Measurements from ENCODE around the gene RPTN. TPM values are rescaled to one million over a fixed set of nuclear protein-coding genes. Genes with fewer than 3 reads are reported as not detected.
"Not testable (repeated sequence)": the region's sequence is repeated elsewhere in the genome, so short reads cannot be mapped to it uniquely, and the experiment has no call there.

Gene RPTN
- total RNA-seq, 2 experiments from 2014 or later, result not detected

GRCh38 chr1:152148051-152148450, 11.0 kb downstream of the RPTN start:
- ATAC-seq (no peak), DNase-seq (no peak)
- no peak for TF ChIP-seq CTCF (IDR thresholded peaks at IDR 0.05)
- POLR2A ChIA-PET, result no interaction called here
- CTCF ChIA-PET, result interaction anchor here (1.2 kb wide), 1 partner anchor 15 kb away, joined by 3 read pairs; no protein-coding TSS in a partner anchor
- Mint-ChIP-seq H3K27ac (no peak overlapping the region), H3K9me3 (peaks cover 15% of the 10 kb centered on the region), H3K27me3 (peaks cover 11% of the 10 kb centered on the region), H3K4me1 (ENCODE audit: low read depth) (peaks cover 8% of the 10 kb centered on the region), H3K4me3 (no peak overlapping the region), H3K36me3 (ENCODE audit: low read depth) (peaks cover 4% of the 10 kb centered on the region)
- intact Hi-C loops (cut with micrococcal nuclease), result no loop called here

GRCh38 chr1:152145769-152146168, 13.3 kb downstream of the RPTN start:
- no peak for DNase-seq
- peaks cover 18% of the 10 kb centered on the region for H3K27me3 Mint-ChIP-seq
- ChIA-PET POLR2A (no interaction called here), CTCF (interaction anchor here (0.9 kb wide), 1 partner anchor 43 kb away, joined by 3 read pairs; no protein-coding TSS in a partner anchor)
- peaks cover 8% of the 10 kb centered on the region for H3K4me1 Mint-ChIP-seq (ENCODE audit: low read depth)
- no peak for TF ChIP-seq CTCF (IDR thresholded peaks at IDR 0.05)
- intact Hi-C loops (cut with micrococcal nuclease), result no loop called here
- no peak for ATAC-seq
- H3K36me3 Mint-ChIP-seq (ENCODE audit: low read depth), result peaks cover 4% of the 10 kb centered on the region
- H3K27ac Mint-ChIP-seq, result no peak overlapping the region
- H3K9me3 Mint-ChIP-seq, result peaks cover 15% of the 10 kb centered on the region
- H3K4me3 Mint-ChIP-seq, result no peak overlapping the region

- DNase-seq; H3K36me3 Mint-ChIP-seq (ENCODE audit: low read depth); POLR2A ChIA-PET; ATAC-seq; H3K4me3 Mint-ChIP-seq; CTCF ChIA-PET; H3K27ac Mint-ChIP-seq; H3K4me1 Mint-ChIP-seq (ENCODE audit: low read depth): not testable (repeated sequence)
- peaks cover 24% of the 10 kb centered on the region for H3K27me3 Mint-ChIP-seq
- peaks cover 15% of the 10 kb centered on the region for H3K9me3 Mint-ChIP-seq
- intact Hi-C loops (cut with micrococcal nuclease), result loop anchor here (5.0 kb wide), 1 partner anchor 43 kb away; no protein-coding TSS in a partner anchor
Observed at GRCh38 chr1:152144674-152145183, 14.3 kb downstream of the RPTN start.

- POLR2A ChIA-PET, result no interaction called here
- Mint-ChIP-seq H3K27ac (no peak overlapping the region), H3K9me3 (peaks cover 7% of the 10 kb centered on the region), H3K4me3 (no peak overlapping the region), H3K36me3 (ENCODE audit: low read depth) (peaks cover 2% of the 10 kb centered on the region), H3K4me1 (ENCODE audit: low read depth) (peaks cover 8% of the 10 kb centered on the region), H3K27me3 (peaks cover 35% of the 10 kb centered on the region)
- peak; percentile 54 for DNase-seq
- no peak for TF ChIP-seq CTCF (IDR thresholded peaks at IDR 0.05)
- intact Hi-C loops (cut with micrococcal nuclease), result loop anchor here (5.0 kb wide), 1 partner anchor 44 kb away; no protein-coding TSS in a partner anchor
- CTCF ChIA-PET, result interaction anchor here (1.0 kb wide), 1 partner anchor 30 kb away, joined by 3 read pairs; no protein-coding TSS in a partner anchor
- ATAC-seq, result peak; percentile 79
Observed at GRCh38 chr1:152143150-152143887, 15.7 kb downstream of the RPTN start.

- CTCF ChIA-PET, result interaction anchor here (0.6 to 3.5 kb wide), 6 partner anchors 9 to 316 kb away, joined by 3 to 24 read pairs (median 8); no protein-coding TSS in a partner anchor
- DNase-seq, result peak; percentile 44
- Mint-ChIP-seq H3K27ac (no peak overlapping the region), H3K4me3 (no peak overlapping the region), H3K36me3 (ENCODE audit: low read depth) (no peaks in the 10 kb centered on the region), H3K27me3 (peaks cover 41% of the 10 kb centered on the region), H3K4me1 (ENCODE audit: low read depth) (peaks cover 8% of the 10 kb centered on the region), H3K9me3 (peaks cover 5% of the 10 kb centered on the region)
- TF ChIP-seq CTCF (IDR thresholded peaks at IDR 0.05), result peak; percentile 61
- ATAC-seq, result no peak
- POLR2A ChIA-PET, result no interaction called here
- intact Hi-C loops (cut with micrococcal nuclease), result loop anchor here (5.0 kb wide), 1 partner anchor 45 kb away; no protein-coding TSS in a partner anchor
Observed at GRCh38 chr1:152141971-152142584, 16.9 kb downstream of the RPTN start.

All from activated CD8-positive, alpha-beta T cell treated with anti-CD3 and anti-CD28 coated beads for 36 hours (primary cell).